Tibial nerve (tissue), 4 donors: ENCODE measurements around the gene FAM181A.

Experiments used
- CTCF ChIP-seq, 5 experiments: fragments of 200-600 bp in 3 of 5; fragments of 450-650 bp in 2 of 5; sonication (generic) in 3 of 5; IDR thresholded peaks; one replicate each; pipeline ENCODE4 v1.5.1; 2016 to 2019; ENCODE audit warnings: antibody characterized with exemption in 5 of 5, mild to moderate bottlenecking in 3 of 5, moderate library complexity in 2 of 5
- EP300 ChIP-seq, 2 donors: sonication (generic); formaldehyde crosslinking; IDR thresholded peaks; one replicate each; pipeline ENCODE4 v1.6.1; 2017; ENCODE audit warnings: antibody characterized with exemption in 2 of 2, mild to moderate bottlenecking in 1 of 2
- POLR2A ChIP-seq, 2 donors: fragments of 450-650 bp; IDR thresholded peaks; one replicate each; pipeline ENCODE4 v1.6.1; 2017; ENCODE audit warnings: antibody characterized with exemption in 2 of 2, mild to moderate bottlenecking in 2 of 2, moderate library complexity in 2 of 2

GRCh38 chr14:93945070-93945399 lies 17.9 kb downstream of the FAM181A start:
- TF ChIP-seq POLR2A (IDR thresholded peaks at IDR 0.05): no peak
- TF ChIP-seq CTCF (IDR thresholded peaks at IDR 0.05): no peak
- no peak for TF ChIP-seq EP300 (IDR thresholded peaks at IDR 0.05)
